ENCODE measurements around the gene MYEOV. TPM values are rescaled to one million over a fixed set of nuclear protein-coding genes. Genes with fewer than 3 reads are reported as not detected.
A peak's percentile ranks its signal among the peaks of the same experiment; 100 is the strongest.

The MYEOV gene
- total RNA-seq, 1 donor from 2014 or later, result not detected

DNA sequence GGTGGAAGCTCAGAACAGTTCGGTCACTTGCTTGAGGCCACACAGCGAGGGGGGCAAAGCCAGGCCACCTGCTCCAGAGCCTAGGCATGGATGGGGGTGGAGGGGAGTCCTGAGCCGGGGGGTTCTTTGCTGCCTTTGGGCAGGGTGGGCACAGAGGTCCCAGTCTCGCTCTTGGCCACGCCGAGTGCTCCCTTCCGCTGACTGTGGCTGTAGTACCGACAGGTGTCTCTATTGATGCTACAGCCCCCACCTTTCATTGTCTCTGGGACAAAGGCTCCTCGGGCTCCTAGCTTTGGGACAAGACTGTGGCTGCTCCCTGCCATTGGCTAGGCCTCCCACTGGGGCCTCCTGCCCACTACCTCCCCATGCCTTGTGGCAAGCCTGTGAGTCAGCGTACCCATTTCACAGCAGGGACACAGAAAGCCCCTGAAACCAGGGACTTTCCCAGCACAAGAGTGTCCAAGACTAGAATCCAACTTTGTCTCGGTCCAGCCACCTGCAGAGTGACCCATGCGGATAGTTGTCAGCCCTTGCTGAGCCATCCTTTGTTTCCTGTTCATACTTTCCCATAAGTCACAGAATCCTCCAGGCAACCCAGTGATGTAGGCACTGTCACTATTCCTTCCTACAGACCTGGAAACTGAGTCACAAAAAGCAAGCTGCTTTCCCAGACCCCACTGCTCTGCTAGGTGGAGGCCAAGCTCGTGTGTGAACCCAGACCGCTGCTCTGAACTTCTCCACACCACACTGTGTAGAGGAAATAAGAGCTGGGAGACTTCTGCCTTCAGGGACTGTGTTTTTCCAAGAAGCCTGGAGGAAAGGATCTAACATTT lies 17.2 kb downstream of the MYEOV start:
- Histone ChIP-seq H3K9me3 (replicated peaks) (peaks cover 2% of the 10 kb centered on the region), H3K36me3 (no peaks in the 10 kb centered on the region), H3K27ac (replicated peaks) (peak overlapping the region; percentile 44), H3K4me1 (peaks cover 50% of the 10 kb centered on the region), H3K27me3 (ENCODE audit: low read depth) (no peaks in the 10 kb centered on the region), H3K4me3 (no peak overlapping the region)
- TF ChIP-seq, protein P1, sequence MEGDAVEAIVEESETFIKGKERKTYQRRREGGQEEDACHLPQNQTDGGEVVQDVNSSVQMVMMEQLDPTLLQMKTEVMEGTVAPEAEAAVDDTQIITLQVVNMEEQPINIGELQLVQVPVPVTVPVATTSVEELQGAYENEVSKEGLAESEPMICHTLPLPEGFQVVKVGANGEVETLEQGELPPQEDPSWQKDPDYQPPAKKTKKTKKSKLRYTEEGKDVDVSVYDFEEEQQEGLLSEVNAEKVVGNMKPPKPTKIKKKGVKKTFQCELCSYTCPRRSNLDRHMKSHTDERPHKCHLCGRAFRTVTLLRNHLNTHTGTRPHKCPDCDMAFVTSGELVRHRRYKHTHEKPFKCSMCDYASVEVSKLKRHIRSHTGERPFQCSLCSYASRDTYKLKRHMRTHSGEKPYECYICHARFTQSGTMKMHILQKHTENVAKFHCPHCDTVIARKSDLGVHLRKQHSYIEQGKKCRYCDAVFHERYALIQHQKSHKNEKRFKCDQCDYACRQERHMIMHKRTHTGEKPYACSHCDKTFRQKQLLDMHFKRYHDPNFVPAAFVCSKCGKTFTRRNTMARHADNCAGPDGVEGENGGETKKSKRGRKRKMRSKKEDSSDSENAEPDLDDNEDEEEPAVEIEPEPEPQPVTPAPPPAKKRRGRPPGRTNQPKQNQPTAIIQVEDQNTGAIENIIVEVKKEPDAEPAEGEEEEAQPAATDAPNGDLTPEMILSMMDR (IDR thresholded peaks at IDR 0.05; ENCODE audit: borderline replicate concordance), result no peak
- intact Hi-C loops (cut with micrococcal nuclease), result no loop called here
- DNase-seq, result no peak

DNA sequence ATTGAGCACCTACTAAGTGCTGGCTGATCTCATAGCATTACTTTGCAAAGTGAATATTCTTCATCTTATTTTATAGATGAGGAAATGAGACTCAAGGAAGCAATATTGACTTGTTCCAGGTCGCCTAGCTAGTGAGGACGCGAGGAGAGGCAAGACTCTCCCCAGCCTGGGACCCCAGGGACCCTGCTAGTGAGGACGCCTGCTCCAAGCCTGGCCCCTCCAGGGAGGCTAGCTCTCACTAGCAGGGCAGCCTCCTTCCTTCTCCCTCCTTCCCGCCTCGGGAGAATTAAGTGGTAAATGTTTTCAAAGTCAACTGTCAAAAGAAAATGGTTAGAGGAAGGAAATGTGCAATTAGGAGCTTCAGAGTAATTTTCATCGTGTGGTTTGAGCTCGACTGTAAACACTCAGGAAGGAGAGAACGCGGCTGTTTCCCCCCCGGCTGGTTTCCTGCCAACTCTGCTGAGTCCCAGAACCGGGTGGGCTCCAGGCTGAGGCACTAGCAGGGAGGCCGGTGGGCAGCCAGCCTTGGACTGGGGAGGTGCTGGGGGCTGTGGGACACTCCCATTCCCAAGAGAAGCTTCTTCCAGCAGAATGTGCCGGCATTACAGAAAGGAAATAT lies 17.9 kb downstream of the MYEOV start:
- TF ChIP-seq, protein P1 (IDR thresholded peaks at IDR 0.05; ENCODE audit: borderline replicate concordance), result no peak
- Histone ChIP-seq H3K9me3 (replicated peaks) (peaks cover 9% of the 10 kb centered on the region), H3K27me3 (ENCODE audit: low read depth) (no peaks in the 10 kb centered on the region), H3K36me3 (no peaks in the 10 kb centered on the region), H3K4me3 (no peak overlapping the region), H3K27ac (replicated peaks) (peak overlapping the region; percentile 44), H3K4me1 (peaks cover 48% of the 10 kb centered on the region)
- intact Hi-C loops (cut with micrococcal nuclease), result no loop called here
- DNase-seq, result no peak

DNA sequence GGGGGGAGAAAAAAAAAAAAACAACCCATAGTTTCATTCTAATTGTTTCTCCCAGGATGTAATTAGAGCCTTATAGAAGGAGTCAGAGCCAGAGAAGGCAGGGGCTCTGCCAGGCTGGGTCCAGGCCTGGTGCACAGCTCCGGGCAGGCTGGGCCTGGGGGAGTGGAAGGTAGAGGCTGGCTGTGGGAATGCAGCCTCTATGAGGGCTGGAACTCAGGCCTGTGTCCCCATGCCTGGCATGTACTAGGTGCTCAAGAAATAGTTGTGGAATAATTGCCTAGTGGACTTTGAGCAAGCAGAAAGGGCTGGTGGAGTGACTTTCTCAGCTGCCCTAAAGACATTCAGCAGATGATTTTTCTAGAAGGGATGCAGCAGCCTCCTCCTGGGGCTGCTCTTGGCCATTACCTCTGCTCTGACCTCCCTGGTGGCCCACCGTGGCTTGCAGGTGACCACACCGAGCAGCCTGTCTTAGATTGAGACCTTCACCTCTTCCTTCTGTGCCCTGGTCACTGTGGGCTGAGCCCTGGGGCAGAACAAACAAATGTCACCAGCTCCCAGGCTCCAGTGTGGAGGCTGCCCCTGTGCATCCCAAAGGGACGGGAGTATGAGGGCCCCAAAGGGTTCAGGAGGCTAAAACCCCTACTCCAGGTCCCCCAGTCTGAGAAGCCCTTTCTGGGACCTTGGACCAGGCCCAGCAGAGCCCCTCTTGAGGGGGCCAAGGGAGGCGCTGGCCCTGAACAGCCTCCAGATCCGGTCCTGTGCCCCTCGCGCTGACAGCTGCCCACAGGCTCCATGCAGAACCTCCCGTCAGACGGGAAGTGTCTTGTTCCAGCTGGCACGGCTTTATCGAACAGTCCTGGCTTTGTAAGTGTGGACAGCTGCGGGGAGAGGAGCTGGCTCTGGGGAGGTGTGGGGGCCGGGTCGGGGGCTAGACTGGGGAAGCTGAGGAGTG lies 18.8 kb downstream of the MYEOV start:
- H3K27ac ChIP-seq (replicated peaks), result peak overlapping the region; percentile 44
- no peak overlapping the region for H3K4me3 ChIP-seq
- no peaks in the 10 kb centered on the region for H3K36me3 ChIP-seq
- DNase-seq, result peak; percentile 57
- intact Hi-C loops (cut with micrococcal nuclease), result no loop called here
- peaks cover 47% of the 10 kb centered on the region for H3K4me1 ChIP-seq
- no peaks in the 10 kb centered on the region for H3K27me3 ChIP-seq (ENCODE audit: low read depth)
- H3K9me3 ChIP-seq (replicated peaks), result peaks cover 18% of the 10 kb centered on the region
- TF ChIP-seq, protein P1 (IDR thresholded peaks at IDR 0.05; ENCODE audit: borderline replicate concordance), result no peak

DNA sequence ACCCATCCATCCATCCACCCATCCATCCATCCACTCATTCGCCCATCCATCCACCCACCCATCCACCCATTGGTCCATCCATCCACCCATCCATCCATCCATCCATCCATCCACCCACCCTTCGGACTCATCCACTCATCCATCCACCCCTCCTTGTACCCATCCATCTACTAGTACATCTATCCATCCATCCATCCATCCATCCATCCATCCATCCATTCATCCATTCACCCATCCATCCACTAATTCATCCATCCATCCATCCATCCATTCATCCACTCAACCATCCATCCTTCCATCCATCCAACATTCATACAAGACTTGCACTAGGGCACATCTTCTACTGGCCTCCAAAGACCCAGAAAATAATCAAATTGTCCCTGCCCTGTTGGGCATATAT lies 20.0 kb downstream of the MYEOV start:
- Histone ChIP-seq H3K4me1 (peaks cover 36% of the 10 kb centered on the region), H3K4me3 (no peak overlapping the region)

More for the DNA sequence above, 20.0 kb downstream of the MYEOV start:
- Histone ChIP-seq H3K27ac (replicated peaks) (no peak overlapping the region), H3K9me3 (replicated peaks) (peaks cover 28% of the 10 kb centered on the region), H3K36me3 (no peaks in the 10 kb centered on the region), H3K27me3 (ENCODE audit: low read depth) (no peaks in the 10 kb centered on the region)
- no peak for DNase-seq
- intact Hi-C loops (cut with micrococcal nuclease), result no loop called here
- TF ChIP-seq, protein P1 (IDR thresholded peaks at IDR 0.05; ENCODE audit: borderline replicate concordance), result no peak

All from left ventricle myocardium inferior (tissue), 1 donor.